NCI-H2196 treated with DMSO at 0.1 percent for 48 hours (cell line): ENCODE results near the gene CXXC5.
"Not testable (repeated sequence)": the region's sequence is repeated elsewhere in the genome, so short reads cannot be mapped to it uniquely, and the experiment has no call there.

ENCODE experiments used
- DNase-seq: peaks from one replicate; lab custom pipeline; 2025; ENCODE audit not compliant: unreplicated experiment; lab: John Stamatoyannopoulos, UW

The CXXC5 gene

DNA sequence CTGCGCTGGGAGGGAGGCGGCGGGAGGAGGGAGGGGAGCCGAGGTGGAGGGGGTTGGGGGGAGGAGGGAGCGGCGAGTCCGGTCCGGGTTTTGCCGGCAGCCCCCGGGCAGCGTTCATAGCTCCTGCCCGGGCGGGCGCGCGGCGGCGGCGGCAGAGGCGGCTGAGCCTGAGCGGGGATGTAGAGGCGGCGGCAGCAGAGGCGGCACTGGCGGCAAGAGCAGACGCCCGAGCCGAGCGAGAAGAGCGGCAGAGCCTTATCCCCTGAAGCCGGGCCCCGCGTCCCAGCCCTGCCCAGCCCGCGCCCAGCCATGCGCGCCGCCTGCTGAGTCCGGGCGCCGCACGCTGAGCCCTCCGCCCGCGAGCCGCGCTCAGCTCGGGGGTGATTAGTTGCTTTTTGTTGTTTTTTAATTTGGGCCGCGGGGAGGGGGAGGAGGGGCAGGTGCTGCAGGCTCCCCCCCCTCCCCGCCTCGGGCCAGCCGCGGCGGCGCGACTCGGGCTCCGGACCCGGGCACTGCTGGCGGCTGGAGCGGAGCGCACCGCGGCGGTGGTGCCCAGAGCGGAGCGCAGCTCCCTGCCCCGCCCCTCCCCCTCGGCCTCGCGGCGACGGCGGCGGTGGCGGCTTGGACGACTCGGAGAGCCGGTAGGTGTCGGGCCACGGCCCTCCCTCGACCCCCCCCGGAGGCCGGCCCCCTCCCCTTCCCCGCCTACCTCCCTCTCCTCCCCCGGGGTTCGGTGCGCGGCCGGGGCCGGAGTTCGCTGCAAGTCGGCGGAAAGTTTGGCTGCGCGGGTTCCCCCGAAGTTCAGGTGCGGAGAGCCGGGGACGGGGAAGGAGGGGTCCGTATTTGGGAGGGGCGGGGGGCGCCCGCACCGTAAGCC is at the start of gene CXXC5:
Gene CXXC5 (plus strand): TSS at position 145 of the 877 bp plus-strand sequence. CDS start 32,175 bp downstream, outside the sequence.
- DNase-seq: peak; percentile 67

DNA sequence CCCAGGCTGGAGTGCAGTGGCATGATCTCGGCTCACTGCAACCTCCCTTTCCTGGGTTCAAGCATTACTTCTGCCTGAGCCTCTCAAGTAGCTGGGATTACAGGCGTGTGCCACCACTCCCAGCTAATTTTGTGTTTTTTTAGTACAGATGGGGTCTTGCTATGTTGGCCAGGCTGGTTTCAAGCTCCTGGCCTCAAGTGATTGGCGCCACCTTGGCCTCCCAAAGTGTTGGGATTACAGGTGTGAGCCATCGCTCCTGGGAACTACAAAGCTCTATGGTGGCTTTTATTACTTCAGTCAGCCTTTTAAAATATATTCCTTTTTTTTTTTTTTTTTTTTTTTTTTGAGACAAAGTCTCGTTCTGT is 49.6 kb upstream of the CXXC5 start:
- DNase-seq: not testable (repeated sequence)

GRCh38 chr5:139600336-139600949 is 47.7 kb upstream of the CXXC5 start:
- DNase-seq: no peak

DNA sequence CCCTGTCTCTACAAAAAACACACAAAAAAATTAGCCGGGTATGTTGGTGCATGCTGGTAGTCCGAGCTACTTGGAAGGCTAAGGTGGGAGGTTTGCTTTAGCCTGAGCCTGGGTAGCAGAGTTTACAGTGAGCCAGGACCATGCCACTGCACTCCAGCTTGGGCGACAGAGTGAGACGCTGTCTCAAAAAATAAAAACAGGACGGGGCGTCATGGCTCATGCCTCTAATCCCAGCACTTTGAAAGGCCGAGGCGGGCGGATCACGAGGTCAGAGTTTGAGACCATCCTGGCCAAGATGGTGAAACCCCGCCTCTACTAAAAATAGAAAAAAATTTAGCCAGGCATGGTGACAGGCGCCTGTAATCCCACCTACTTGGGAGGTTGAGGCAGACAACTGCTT is 46.7 kb upstream of the CXXC5 start:
- no peak for DNase-seq

DNA sequence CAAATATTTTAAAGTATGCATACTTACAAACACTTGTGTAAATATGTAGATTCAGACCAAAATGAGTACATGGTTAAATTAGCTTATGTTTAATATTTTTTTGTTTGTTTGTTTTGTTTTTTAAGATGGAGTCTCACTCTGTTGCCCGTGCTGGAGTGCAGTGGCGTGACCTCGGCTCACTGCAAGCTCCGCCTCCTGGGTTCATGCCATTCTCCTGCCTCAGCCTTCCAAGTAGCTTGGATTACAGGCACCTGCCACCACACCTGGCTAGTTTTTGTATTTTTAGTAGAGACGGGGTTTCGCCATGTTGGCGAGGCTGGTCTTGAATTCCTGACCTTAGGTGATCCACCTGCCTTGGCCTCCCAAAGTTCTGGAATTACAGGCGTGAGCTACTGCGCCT is 46.2 kb upstream of the CXXC5 start:
- DNase-seq: not testable (repeated sequence)

GRCh38 chr5:139605887-139606286 is 42.3 kb upstream of the CXXC5 start:
- DNase-seq: no peak

DNA sequence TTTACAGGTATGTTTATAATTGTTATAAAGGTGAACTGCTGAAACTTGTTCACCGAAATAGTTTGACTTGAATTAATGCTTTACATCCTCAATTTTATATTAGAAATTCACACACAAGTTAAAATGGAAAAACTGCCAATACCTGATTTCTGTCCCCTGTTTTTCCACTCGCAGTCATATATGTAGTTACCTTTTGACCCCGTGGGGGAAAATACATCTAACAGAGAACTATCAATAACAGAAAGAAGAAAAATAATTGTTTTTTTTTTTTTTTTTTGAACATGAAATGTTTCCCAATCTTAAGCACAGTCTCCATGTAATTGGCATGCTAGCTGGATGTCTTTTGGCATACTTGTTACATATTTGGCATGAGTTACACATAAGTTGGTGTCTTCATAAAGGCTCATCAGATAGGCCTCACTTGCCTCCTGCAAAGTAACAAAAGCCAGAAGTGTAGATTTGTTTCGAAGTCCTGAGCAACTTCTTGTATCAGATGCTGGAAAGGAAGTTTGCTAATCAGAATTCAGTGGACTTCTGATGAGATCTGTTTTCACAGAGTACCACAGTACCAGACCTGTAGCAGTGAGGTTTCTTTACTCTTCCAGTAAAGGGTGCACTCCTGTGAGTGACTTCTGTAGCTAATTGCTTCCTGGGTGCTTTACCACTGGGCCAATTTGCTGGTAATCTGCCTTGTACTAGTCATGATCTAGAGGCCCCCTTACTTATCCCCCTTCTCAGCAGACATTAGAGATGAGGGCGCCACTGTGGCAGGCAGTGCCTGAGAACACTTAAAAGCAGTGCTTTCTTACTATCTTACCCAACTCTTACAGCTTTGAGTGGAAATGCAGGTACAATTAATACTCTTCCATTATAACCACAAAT is 36.2 kb upstream of the CXXC5 start:
- DNase-seq: no peak

DNA sequence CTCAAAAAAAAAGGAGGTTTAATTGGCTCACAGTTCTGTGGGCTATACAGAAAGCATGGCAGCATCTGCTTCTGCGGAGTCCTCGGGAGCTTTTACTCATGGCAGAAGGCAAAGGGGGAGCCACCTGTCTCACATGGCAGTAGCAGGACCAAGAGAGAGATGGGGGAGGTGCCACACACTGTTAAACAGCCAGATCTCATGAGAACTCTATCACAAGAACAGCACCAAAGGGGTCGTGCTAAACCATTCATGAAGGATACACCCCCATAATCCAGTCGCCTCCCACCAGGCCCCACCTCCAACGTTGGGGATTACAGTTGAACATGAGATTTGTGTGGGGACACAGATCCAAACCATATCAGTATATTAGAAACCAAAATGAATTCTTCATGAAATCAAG is 28.3 kb upstream of the CXXC5 start:
- DNase-seq: no peak

DNA sequence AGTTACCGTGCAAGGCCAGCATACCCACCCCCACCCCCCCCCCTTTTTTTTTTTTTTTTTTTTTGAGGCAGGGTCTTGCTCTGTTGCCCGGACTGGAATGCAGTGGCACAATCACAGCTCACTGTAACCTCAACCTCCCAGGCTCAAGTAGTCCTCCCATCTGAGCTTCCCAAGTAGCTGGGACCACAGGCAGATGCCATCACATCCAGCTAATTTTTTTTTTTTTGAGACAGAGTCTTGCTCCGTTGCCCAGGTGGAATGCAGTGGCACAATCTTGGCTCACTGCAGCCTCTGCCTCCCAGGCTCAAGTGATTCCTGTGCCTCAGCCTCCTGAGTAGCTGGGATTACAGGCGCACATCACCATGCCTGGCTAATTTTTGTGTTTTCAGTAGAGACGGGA is 22.8 kb upstream of the CXXC5 start:
- DNase-seq: not testable (repeated sequence)

DNA sequence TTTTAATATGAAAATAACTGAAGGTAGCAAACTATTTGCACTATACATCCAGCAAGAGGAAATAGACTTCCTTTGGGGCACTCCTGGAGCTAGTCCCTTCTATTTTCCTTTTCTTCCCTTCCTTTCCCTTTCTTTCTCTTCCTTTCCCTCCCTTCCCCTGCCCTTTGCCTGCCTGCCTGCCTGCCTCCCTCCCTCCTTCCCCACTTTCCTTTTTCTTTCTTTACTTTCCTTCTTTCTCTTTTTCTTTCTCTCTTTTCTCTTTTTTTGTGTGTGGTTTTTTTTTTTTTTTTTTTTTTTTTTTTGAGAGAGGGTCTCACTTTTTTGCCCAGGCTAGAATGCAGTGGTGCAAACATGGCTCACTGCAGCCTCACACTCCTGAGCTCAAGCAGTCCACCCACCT is 17.3 kb upstream of the CXXC5 start:
- DNase-seq: no peak

- no peak for DNase-seq
Measured at GRCh38 chr5:139631520-139632165, 16.5 kb upstream of the CXXC5 start.

- peak; percentile 73 for DNase-seq
Measured at GRCh38 chr5:139633295-139634027, 14.7 kb upstream of the CXXC5 start.

DNA sequence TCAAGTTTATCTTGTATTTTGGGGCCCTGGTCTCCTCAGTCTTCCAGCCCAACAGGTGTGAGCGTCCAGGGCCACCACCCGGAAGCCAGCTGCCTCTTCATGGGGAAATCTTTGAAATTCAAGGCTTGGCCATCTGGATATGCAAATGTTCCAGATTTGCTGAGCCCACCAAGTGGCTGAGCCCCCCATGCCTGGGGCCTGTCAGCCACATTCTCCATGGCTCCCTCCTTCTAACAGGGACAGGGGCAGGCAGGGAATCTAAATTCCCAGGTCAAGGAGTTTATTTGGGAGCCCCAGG is 14.2 kb upstream of the CXXC5 start:
- no peak for DNase-seq

GRCh38 chr5:139634541-139634940 is 13.6 kb upstream of the CXXC5 start:
- no peak for DNase-seq

GRCh38 chr5:139635191-139635590 is 13.0 kb upstream of the CXXC5 start:
- DNase-seq: no peak

GRCh38 chr5:139635606-139636206 is 12.4 kb upstream of the CXXC5 start:
- peak; percentile 73 for DNase-seq

DNA sequence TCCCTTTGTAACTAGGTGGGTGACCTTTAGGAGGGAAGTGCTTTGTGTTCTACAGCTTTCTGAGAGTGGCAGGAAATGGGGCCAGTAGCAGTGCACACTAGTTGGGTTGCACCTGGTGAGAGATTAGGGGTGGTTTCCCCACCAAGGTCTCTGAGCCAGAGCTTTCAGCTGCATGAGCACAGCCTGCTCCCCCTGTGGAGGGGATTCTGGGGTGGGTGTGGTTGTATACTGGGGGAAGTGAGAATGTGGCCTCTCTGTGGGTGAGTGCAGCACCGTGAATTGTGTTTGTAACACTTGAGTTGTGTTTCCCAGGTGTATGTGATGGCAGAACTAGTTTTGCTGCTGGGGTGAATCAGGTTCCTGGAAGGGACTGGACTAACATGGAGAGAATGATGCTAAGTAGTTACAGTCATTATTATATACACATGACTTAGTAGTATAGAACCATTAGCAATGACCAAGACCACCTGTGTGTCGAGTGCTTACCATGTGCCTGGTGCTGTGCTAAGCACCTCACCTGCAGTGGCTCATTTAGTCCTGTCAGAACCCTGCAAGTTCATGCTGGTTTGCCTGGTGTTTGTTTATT is 11.8 kb upstream of the CXXC5 start:
- no peak for DNase-seq

DNA sequence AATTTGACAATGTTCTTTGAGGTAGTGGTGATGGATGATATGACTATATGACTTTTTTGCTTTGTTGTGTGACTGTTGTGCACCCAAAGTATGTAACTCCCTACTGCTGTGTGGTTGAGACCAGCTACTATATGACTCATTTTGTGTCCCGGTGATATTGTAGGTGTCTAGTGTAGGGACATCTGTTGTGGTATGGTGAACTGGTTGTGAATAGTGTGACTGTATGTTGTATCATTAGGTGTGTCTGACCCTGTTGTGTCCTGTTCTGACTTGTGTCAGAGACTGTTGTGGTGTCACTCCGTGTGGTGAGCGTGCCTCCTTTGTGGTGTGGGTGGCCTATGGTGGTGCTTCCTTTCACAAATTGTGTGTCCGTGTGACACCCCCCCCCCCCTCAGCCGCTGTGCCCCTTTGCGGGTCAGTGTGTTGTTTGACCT is 11.2 kb upstream of the CXXC5 start:
- no peak for DNase-seq

DNA sequence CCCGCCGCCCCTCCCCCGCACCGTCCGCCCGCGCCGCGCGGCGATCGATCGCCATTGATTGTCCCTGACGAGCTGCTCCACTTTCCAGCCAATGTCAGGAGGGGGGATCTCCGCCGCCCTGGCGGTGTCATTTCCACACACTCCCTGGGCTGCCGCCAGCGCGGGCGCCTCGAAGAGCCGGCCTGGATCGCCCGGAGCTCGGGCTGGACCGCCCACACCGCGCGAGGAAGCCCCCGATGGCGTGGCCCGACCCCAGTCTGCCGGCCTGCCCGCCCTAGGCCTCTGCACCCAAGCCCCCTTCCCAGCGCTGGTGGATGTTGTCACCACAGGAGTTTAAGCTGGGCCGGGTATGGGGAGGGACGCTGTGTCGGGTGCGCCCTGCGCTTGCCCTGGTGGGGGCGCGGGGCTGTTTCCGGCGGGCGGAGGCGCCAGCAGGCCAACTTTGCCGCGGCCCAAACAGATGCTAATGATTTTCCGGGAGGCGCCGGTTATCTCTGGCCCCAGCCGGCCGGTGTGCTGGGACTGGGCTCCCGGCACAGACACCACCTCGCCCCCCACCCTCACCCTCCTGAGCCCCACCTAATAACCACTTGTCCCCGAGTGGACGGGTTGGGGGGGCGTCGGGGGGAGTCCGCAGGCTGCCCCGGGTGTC is 10.6 kb upstream of the CXXC5 start:
- DNase-seq: peak; percentile 77
